HG03460 (cell line): ENCODE data around the gene SENP2.
"Not testable (repeated sequence)": the region's sequence is repeated elsewhere in the genome, so short reads cannot be mapped to it uniquely, and the experiment has no call there.

Source experiments
- ATAC-seq: cut with Tn5 transposase; IDR thresholded peaks from one replicate; pipeline ENCODE4 v1.9.1; 2021; ENCODE audit not compliant: unreplicated experiment

Gene SENP2

GRCh38 chr3:185585518-185585858 is 607 bp upstream of the SENP2 start:
- no peak for ATAC-seq

GRCh38 chr3:185586686-185587039 is 568 bp downstream of the SENP2 start:
- no peak for ATAC-seq

GRCh38 chr3:185594073-185594472 is 8.0 kb downstream of the SENP2 start:
- ATAC-seq: no peak

- ATAC-seq: peak; percentile 68
Observed at GRCh38 chr3:185595526-185595925, 9.4 kb downstream of the SENP2 start.

- no peak for ATAC-seq
Observed at GRCh38 chr3:185605566-185605965, 19.5 kb downstream of the SENP2 start.

- no peak for ATAC-seq
Observed at GRCh38 chr3:185606196-185606595, 20.1 kb downstream of the SENP2 start.

GRCh38 chr3:185613016-185613415 is 26.9 kb downstream of the SENP2 start:
- no peak for ATAC-seq

GRCh38 chr3:185623939-185624665 is 38.0 kb downstream of the SENP2 start:
- ATAC-seq: no peak

GRCh38 chr3:185625784-185626183 is 39.7 kb downstream of the SENP2 start:
- no peak for ATAC-seq

GRCh38 chr3:185629554-185630181 is 43.6 kb downstream of the SENP2 start:
- no peak for ATAC-seq

- ATAC-seq: no peak
Observed at GRCh38 chr3:185630182-185630622, 44.1 kb downstream of the SENP2 start.

- no peak for ATAC-seq
Observed at GRCh38 chr3:185631108-185631507, 45.0 kb downstream of the SENP2 start.

- no peak for ATAC-seq
Observed at GRCh38 chr3:185631508-185632206, 45.6 kb downstream of the SENP2 start.

- no peak for ATAC-seq
Observed at GRCh38 chr3:185632996-185633395, 46.9 kb downstream of the SENP2 start.

- no peak for ATAC-seq
Observed at GRCh38 chr3:185637388-185637787, 51.3 kb downstream of the SENP2 start.

GRCh38 chr3:185638651-185639050 is 52.6 kb downstream of the SENP2 start:
- ATAC-seq: not testable (repeated sequence)

GRCh38 chr3:185639632-185640206 is 53.6 kb downstream of the SENP2 start:
- no peak for ATAC-seq

- ATAC-seq: no peak
Observed at GRCh38 chr3:185640308-185640707, 54.2 kb downstream of the SENP2 start.

- ATAC-seq: not testable (repeated sequence)
Observed at GRCh38 chr3:185645191-185645590, 59.1 kb downstream of the SENP2 start.

GRCh38 chr3:185645596-185646381 is 59.7 kb downstream of the SENP2 start:
- ATAC-seq: no peak
